Measurements from ENCODE around the gene CDH22.

The CDH22 gene

GRCh38 chr20:46209930-46210671 is 98.2 kb downstream of the CDH22 start:
- Histone ChIP-seq H3K9ac (ENCODE audit: low read length) (no peak overlapping the region), H3K9me3 (ENCODE audit: control insufficient read depth, low read length) (no peaks in the 10 kb centered on the region), H3K36me3 (ENCODE audit: control insufficient read depth, insufficient read depth, low read length) (no peaks in the 10 kb centered on the region), H3K4me1 (ENCODE audit: control insufficient read depth, insufficient read depth, low read length) (peaks cover 8% of the 10 kb centered on the region), H3K27me3 (ENCODE audit: control insufficient read depth, insufficient read depth, low read length) (no peaks in the 10 kb centered on the region), H3K4me3 (ENCODE audit: low read length) (no peak overlapping the region)

DNA sequence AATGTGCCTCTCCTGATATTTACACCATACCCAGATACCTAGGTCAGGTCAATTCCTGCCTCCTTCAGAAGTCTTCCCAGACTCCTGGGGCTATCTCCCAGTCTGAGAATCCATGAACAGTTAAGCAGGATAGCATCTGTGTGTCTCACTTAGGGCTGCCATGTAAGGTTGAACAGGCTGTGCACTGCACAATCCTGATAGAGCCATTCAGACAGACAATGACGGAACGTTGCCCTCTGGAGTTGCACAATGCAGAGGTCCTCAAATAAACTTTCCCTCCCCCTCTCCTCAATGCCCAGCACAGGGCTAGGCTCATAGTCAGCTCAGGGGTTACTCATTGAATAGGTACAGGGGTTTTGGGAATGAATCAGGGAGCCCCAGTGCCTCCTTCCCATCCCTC is 100.5 kb downstream of the CDH22 start:
- Histone ChIP-seq H3K4me1 (ENCODE audit: control insufficient read depth, insufficient read depth, low read length) (peaks cover 8% of the 10 kb centered on the region), H3K4me3 (ENCODE audit: low read length) (no peak overlapping the region), H3K9ac (ENCODE audit: low read length) (no peak overlapping the region), H3K36me3 (ENCODE audit: control insufficient read depth, insufficient read depth, low read length) (no peaks in the 10 kb centered on the region), H3K27me3 (ENCODE audit: control insufficient read depth, insufficient read depth, low read length) (no peaks in the 10 kb centered on the region), H3K9me3 (ENCODE audit: control insufficient read depth, low read length) (no peaks in the 10 kb centered on the region)

DNA sequence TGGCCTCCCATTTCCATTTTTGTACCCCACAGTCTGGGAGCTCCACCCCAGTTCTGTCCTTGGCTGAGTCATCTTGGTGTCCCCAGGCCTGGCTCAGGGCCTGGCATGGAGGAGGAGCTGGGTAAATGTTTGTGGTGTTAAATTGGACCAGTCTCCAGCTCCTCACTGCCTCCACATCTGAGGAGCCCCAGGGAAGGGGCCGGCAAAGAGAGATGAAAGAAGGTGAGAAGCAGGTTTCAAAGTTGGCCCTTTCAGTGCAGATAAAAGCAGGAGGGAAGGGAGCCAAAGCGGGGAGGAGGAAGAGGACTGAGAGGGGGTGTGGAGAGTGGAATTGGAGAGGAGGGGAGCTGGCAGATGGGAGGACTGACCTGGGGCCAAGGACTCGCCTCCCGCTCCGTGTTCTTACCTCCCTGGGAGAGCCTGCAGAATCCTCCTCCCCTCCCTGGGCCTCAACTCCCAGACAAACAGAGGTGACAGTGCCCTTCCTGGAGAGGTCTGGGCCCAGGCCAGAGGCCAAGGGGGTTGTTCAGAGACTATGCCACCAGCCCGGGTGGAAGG is 101.2 kb downstream of the CDH22 start:
- H3K4me1 ChIP-seq (ENCODE audit: control insufficient read depth, insufficient read depth, low read length): peaks cover 8% of the 10 kb centered on the region
- H3K9me3 ChIP-seq (ENCODE audit: control insufficient read depth, low read length): no peaks in the 10 kb centered on the region
- H3K9ac ChIP-seq (ENCODE audit: low read length): no peak overlapping the region
- no peak overlapping the region for H3K4me3 ChIP-seq (ENCODE audit: low read length)
- no peaks in the 10 kb centered on the region for H3K36me3 ChIP-seq (ENCODE audit: control insufficient read depth, insufficient read depth, low read length)
- no peaks in the 10 kb centered on the region for H3K27me3 ChIP-seq (ENCODE audit: control insufficient read depth, insufficient read depth, low read length)

- Histone ChIP-seq H3K36me3 (ENCODE audit: control insufficient read depth, insufficient read depth, low read length) (no peaks in the 10 kb centered on the region), H3K9me3 (ENCODE audit: control insufficient read depth, low read length) (no peaks in the 10 kb centered on the region), H3K27me3 (ENCODE audit: control insufficient read depth, insufficient read depth, low read length) (peaks cover 6% of the 10 kb centered on the region), H3K4me1 (ENCODE audit: control insufficient read depth, insufficient read depth, low read length) (peaks cover 10% of the 10 kb centered on the region), H3K9ac (ENCODE audit: low read length) (no peak overlapping the region), H3K4me3 (ENCODE audit: low read length) (no peak overlapping the region)
Measured at GRCh38 chr20:46206025-46206424, 102.3 kb downstream of the CDH22 start.

DNA sequence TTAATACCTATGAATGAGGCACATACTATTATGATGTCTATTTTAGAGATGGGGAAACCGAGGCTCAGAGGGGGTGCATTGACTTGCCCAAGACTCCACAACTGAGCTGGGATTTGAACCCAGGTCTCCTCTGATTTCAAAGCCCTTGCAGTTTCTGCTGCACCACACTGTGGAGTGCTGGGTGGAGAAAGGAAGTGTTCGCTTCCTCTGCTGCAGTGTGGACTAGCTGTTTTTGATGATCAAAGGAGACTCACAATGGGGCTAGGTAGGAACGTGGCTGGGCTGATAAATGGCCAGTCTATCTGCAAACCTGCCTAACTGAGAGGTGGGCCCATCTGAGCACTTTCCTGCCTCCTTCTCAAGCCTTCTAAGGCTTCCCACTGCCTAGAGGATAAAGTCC is 102.9 kb downstream of the CDH22 start:
- H3K36me3 ChIP-seq (ENCODE audit: control insufficient read depth, insufficient read depth, low read length): no peaks in the 10 kb centered on the region
- no peak overlapping the region for H3K4me3 ChIP-seq (ENCODE audit: low read length)
- peaks cover 11% of the 10 kb centered on the region for H3K4me1 ChIP-seq (ENCODE audit: control insufficient read depth, insufficient read depth, low read length)
- peaks cover 13% of the 10 kb centered on the region for H3K27me3 ChIP-seq (ENCODE audit: control insufficient read depth, insufficient read depth, low read length)
- H3K9ac ChIP-seq (ENCODE audit: low read length): no peak overlapping the region
- no peaks in the 10 kb centered on the region for H3K9me3 ChIP-seq (ENCODE audit: control insufficient read depth, low read length)

DNA sequence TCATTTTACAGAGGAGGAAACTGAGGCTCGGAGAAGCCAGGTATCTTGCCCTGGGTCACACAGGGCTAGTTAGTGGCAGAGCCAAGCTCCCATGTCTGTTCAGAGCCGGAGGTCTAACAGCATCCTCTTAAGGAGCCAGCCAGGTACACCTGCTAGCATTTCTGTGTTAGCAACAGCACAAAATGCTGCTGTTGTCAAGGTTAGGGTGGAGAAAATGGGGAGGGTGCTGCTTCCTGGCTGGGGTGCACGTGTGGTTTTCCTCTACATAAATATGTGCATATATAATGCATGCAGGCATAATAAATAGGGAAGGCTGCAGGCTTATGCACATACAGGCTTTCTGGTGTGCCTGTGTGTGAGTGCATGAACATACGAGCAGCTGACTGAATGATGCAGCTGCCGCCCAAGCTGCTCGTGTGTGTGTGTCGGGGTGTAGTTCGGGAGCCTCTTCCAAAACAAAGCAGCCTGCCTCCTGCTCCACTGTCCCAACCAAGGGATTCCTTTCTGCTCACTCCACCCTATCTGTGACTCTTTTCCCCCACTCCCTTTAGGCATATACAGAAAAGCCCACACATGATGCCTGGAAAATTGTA is 103.6 kb downstream of the CDH22 start:
- no peaks in the 10 kb centered on the region for H3K9me3 ChIP-seq (ENCODE audit: control insufficient read depth, low read length)
- H3K9ac ChIP-seq (ENCODE audit: low read length): no peak overlapping the region
- no peak overlapping the region for H3K4me3 ChIP-seq (ENCODE audit: low read length)
- H3K36me3 ChIP-seq (ENCODE audit: control insufficient read depth, insufficient read depth, low read length): no peaks in the 10 kb centered on the region
- H3K27me3 ChIP-seq (ENCODE audit: control insufficient read depth, insufficient read depth, low read length): peaks cover 14% of the 10 kb centered on the region
- peaks cover 11% of the 10 kb centered on the region for H3K4me1 ChIP-seq (ENCODE audit: control insufficient read depth, insufficient read depth, low read length)

- Histone ChIP-seq H3K4me1 (ENCODE audit: control insufficient read depth, insufficient read depth, low read length) (peaks cover 16% of the 10 kb centered on the region), H3K9me3 (ENCODE audit: control insufficient read depth, low read length) (no peaks in the 10 kb centered on the region), H3K36me3 (ENCODE audit: control insufficient read depth, insufficient read depth, low read length) (no peaks in the 10 kb centered on the region), H3K9ac (ENCODE audit: low read length) (no peak overlapping the region), H3K27me3 (ENCODE audit: control insufficient read depth, insufficient read depth, low read length) (peaks cover 24% of the 10 kb centered on the region), H3K4me3 (ENCODE audit: low read length) (no peak overlapping the region)
Measured at GRCh38 chr20:46203510-46203837, 104.8 kb downstream of the CDH22 start.

- H3K36me3 ChIP-seq (ENCODE audit: control insufficient read depth, insufficient read depth, low read length): no peaks in the 10 kb centered on the region
- no peaks in the 10 kb centered on the region for H3K9me3 ChIP-seq (ENCODE audit: control insufficient read depth, low read length)
- peaks cover 27% of the 10 kb centered on the region for H3K27me3 ChIP-seq (ENCODE audit: control insufficient read depth, insufficient read depth, low read length)
- peaks cover 16% of the 10 kb centered on the region for H3K4me1 ChIP-seq (ENCODE audit: control insufficient read depth, insufficient read depth, low read length)
- H3K4me3 ChIP-seq (ENCODE audit: low read length): no peak overlapping the region
- no peak overlapping the region for H3K9ac ChIP-seq (ENCODE audit: low read length)
Measured at GRCh38 chr20:46202766-46203509, 105.4 kb downstream of the CDH22 start.

- Histone ChIP-seq H3K9me3 (ENCODE audit: control insufficient read depth, low read length) (no peaks in the 10 kb centered on the region), H3K9ac (ENCODE audit: low read length) (no peak overlapping the region), H3K4me3 (ENCODE audit: low read length) (no peak overlapping the region), H3K4me1 (ENCODE audit: control insufficient read depth, insufficient read depth, low read length) (peaks cover 8% of the 10 kb centered on the region), H3K36me3 (ENCODE audit: control insufficient read depth, insufficient read depth, low read length) (no peaks in the 10 kb centered on the region), H3K27me3 (ENCODE audit: control insufficient read depth, insufficient read depth, low read length) (peaks cover 36% of the 10 kb centered on the region)
Measured at GRCh38 chr20:46200582-46201570, 107.4 kb downstream of the CDH22 start.

DNA sequence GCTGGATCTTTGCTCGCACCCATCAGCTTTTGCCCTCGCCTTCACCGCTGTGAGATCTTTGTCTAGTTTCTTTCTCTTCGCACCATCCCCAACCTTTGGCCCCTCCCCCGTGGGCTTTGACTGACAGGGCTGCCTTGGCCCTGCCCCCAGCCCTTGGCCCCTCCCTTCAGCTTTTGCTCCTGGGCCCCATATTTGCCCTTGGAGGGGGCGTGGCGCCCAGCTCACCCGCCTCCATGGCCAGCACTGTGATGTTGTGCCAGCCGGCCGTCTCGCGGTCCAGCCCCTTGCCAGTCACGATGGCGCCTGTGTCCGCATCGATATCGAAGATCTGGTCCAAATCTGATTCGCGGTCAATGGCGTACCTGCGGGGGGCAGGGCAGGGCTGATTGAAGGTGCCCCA is 109.1 kb downstream of the CDH22 start:
- no peak overlapping the region for H3K9ac ChIP-seq (ENCODE audit: low read length)
- H3K4me3 ChIP-seq (ENCODE audit: low read length): no peak overlapping the region
- peaks cover 36% of the 10 kb centered on the region for H3K27me3 ChIP-seq (ENCODE audit: control insufficient read depth, insufficient read depth, low read length)

GRCh38 chr20:46196990-46197389 is 111.3 kb downstream of the CDH22 start:
- Histone ChIP-seq H3K4me1 (ENCODE audit: control insufficient read depth, insufficient read depth, low read length) (peaks cover 8% of the 10 kb centered on the region), H3K27me3 (ENCODE audit: control insufficient read depth, insufficient read depth, low read length) (peaks cover 43% of the 10 kb centered on the region), H3K9me3 (ENCODE audit: control insufficient read depth, low read length) (no peaks in the 10 kb centered on the region), H3K4me3 (ENCODE audit: low read length) (no peak overlapping the region), H3K36me3 (ENCODE audit: control insufficient read depth, insufficient read depth, low read length) (no peaks in the 10 kb centered on the region), H3K9ac (ENCODE audit: low read length) (no peak overlapping the region)

More for the DNA sequence above, 109.1 kb downstream of the CDH22 start:
- Histone ChIP-seq H3K9me3 (ENCODE audit: control insufficient read depth, low read length) (no peaks in the 10 kb centered on the region), H3K36me3 (ENCODE audit: control insufficient read depth, insufficient read depth, low read length) (no peaks in the 10 kb centered on the region), H3K4me1 (ENCODE audit: control insufficient read depth, insufficient read depth, low read length) (peaks cover 8% of the 10 kb centered on the region)
